ENCODE results near the gene WASF2. TPM values are rescaled to one million over a fixed set of nuclear protein-coding genes. Genes with fewer than 3 reads are reported as not detected.
A peak's percentile ranks its signal among the peaks of the same experiment; 100 is the strongest.
"Not testable (repeated sequence)": the region's sequence is repeated elsewhere in the genome, so short reads cannot be mapped to it uniquely, and the experiment has no call there.

The WASF2 gene
- total RNA-seq, 2 experiments from 2014 or later = 109 to 110 TPM

DNA sequence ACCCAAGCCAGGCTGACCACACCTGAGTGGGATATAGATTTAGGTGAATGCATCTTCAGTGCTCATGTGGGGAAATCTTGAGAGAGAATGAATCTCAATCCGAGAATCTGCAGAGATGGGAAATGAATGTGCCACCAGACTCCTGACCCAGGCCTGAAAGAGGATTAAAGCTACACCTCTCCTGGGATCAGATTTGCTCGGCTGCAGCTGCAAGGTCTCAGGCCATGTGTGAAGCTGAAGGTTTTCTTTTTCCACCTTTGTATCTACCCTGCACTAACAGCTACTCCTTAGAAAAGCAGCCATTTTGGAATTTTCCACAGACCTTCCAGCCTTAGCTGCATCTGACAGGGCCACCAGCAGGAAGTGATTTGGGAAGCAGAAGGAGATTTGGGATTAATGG is 79.3 kb downstream of the WASF2 start:
- Mint-ChIP-seq H3K4me1 (ENCODE audit: low read depth) (no peaks in the 10 kb centered on the region), H3K27ac (peak overlapping the region; percentile 53), H3K27me3 (no peaks in the 10 kb centered on the region), H3K4me3 (no peak overlapping the region), H3K9me3 (no peaks in the 10 kb centered on the region), H3K36me3 (peaks cover 42% of the 10 kb centered on the region)
- CTCF ChIA-PET = interaction anchor here (1.0 to 1.4 kb wide), 3 partner anchors 15 to 146 kb away, joined by 3 read pairs; no protein-coding TSS in a partner anchor
- no peak for DNase-seq
- POLR2A ChIA-PET = no interaction called here
- intact Hi-C loops (cut with micrococcal nuclease) = no loop called here

DNA sequence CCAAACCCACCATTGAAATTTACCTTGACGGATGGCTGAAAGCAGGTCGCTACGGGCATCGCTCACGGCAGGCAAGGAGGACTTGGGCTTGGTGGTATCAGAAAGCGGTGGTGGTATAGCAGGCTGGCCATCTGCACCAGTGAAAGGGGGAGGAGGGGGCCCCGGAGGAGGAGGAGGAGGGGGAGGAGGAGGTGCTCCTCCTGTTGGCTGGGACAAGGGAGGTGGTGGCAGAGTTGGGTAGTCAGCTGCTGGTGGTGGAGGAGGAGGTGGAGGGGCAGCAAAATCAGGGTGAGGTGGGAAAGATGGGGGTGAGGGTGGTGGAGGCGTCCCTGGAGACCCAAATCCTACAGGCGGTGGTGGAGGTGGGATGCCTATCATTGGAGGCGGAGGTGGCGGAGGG is 80.3 kb downstream of the WASF2 start:
- H3K9me3 Mint-ChIP-seq = no peaks in the 10 kb centered on the region
- no peak overlapping the region for H3K4me3 Mint-ChIP-seq
- no peaks in the 10 kb centered on the region for H3K27me3 Mint-ChIP-seq
- H3K4me1 Mint-ChIP-seq (ENCODE audit: low read depth) = no peaks in the 10 kb centered on the region
- H3K36me3 Mint-ChIP-seq = peaks cover 32% of the 10 kb centered on the region
- intact Hi-C loops (cut with micrococcal nuclease) = no loop called here
- DNase-seq = no peak
- POLR2A ChIA-PET = no interaction called here
- CTCF ChIA-PET = interaction anchor here (0.7 to 1.0 kb wide), 2 partner anchors 14 to 77 kb away, joined by 3 read pairs; no protein-coding TSS in a partner anchor
- no peak overlapping the region for H3K27ac Mint-ChIP-seq

DNA sequence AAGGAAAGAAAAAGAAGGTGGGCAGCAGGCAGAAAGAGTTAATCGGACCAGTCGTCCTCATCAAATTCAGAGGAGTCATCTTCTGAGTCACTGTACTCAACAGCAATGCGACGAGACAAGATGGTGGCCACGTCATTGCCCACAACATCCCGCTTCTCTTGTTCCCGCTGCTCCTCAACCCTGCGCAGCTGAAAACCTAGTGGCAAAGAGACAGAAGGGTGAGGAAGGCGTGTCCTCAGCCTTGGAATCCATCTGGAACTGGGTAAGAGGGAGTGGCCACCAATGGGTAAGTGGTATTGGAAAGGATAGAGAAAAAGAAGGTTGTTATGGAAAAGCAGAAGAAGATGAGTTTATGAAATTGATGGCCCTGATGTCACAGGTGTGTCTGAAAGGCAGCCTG is 81.8 kb downstream of the WASF2 start:
- Mint-ChIP-seq H3K27me3 (no peaks in the 10 kb centered on the region), H3K4me3 (no peak overlapping the region), H3K4me1 (ENCODE audit: low read depth) (peaks cover 3% of the 10 kb centered on the region), H3K9me3 (no peaks in the 10 kb centered on the region), H3K36me3 (peaks cover 24% of the 10 kb centered on the region), H3K27ac (no peak overlapping the region)
- ChIA-PET CTCF (no interaction called here), POLR2A (no interaction called here)
- intact Hi-C loops (cut with micrococcal nuclease) = no loop called here
- DNase-seq = no peak

DNA sequence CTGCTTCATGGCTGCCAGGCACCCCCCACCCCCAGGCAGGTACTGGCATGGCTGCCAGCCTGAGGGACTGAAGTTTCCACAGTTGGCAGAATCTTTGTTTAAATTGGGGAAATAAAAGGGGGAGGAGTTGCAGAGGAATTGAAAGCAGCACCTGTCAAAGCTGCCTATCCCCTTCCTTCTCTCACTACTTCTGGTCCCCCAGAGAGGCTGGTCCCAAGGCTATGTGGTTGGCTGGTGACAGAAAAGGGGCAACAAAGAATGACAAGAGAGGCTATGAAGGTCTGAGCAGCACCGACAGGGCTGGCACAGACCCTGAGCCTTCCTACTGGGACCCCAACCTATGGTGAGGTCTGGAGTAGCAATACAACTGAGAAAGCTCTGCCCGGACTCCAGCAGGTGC is 83.2 kb downstream of the WASF2 start:
- DNase-seq; POLR2A ChIA-PET; H3K4me3 Mint-ChIP-seq; H3K4me1 Mint-ChIP-seq (ENCODE audit: low read depth); intact Hi-C loops (cut with micrococcal nuclease); H3K9me3 Mint-ChIP-seq; H3K27me3 Mint-ChIP-seq: not testable (repeated sequence)
- Mint-ChIP-seq H3K27ac (peak overlapping the region; percentile 46), H3K36me3 (peaks cover 17% of the 10 kb centered on the region)
- CTCF ChIA-PET = interaction anchor here (1.5 kb wide), 1 partner anchor 106 kb away, joined by 3 read pairs; no protein-coding TSS in a partner anchor

DNA sequence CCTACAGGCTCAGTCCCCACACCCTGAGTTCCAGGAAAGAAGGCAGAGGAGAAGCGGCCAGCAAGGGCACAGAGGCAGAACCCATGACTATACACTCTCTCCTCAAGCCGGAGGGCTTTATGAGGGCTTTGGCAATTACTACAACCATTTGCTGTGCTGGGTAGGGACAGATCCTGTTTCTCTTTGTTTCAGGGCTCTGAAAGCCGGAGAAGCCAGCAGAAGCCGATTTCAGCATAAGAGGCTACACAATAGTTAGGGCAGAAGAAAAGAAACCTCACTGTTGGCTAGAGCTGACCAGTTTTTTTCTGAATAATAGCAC is 83.6 kb downstream of the WASF2 start:
- Mint-ChIP-seq H3K27me3 (no peaks in the 10 kb centered on the region), H3K9me3 (no peaks in the 10 kb centered on the region), H3K4me3 (no peak overlapping the region), H3K4me1 (ENCODE audit: low read depth) (peaks cover 7% of the 10 kb centered on the region), H3K27ac (no peak overlapping the region), H3K36me3 (peaks cover 16% of the 10 kb centered on the region)
- intact Hi-C loops (cut with micrococcal nuclease) = no loop called here
- CTCF ChIA-PET = interaction anchor here (1.5 kb wide), 1 partner anchor 106 kb away, joined by 3 read pairs; no protein-coding TSS in a partner anchor
- POLR2A ChIA-PET = no interaction called here
- no peak for DNase-seq

DNA sequence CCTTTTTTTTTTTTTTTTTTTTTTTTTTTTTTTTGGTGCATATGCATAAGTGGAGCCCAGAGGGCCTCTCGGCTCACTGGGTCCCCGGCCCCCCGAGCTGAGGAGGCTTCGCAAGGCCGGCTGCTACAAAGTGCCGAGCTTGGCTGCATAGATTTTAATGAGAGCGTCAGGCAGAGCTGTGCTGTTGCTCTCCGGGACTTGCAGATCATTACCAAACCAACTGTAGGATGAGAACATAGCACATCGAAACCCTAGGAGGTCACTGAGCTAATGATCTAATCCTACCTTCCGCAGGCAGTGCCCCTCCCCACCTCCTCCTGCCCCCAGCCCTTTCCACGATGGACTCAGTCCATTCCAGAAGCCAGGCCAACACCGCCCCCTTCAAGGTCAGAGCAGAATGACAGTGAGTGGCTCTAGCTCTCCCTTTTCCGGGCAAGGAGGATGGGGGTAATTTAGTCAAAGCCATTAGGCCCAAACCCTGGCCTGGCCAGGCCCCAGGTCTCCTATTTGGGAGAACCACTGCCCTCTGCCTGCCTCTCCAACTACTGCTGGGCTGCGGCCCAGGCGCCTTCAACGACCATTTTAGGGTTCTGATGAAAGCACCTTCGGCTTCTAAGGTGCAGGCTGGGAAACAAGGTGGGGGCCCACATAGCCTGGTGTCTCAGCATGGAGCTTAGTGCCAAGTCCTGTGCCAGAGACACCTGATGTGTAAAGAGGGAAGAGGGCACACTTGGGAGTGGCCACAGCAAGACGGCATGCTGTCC is 84.2 kb downstream of the WASF2 start:
- peaks cover 10% of the 10 kb centered on the region for H3K36me3 Mint-ChIP-seq
- H3K4me3 Mint-ChIP-seq; DNase-seq; H3K27me3 Mint-ChIP-seq; intact Hi-C loops (cut with micrococcal nuclease); H3K9me3 Mint-ChIP-seq; POLR2A ChIA-PET; H3K4me1 Mint-ChIP-seq (ENCODE audit: low read depth); H3K27ac Mint-ChIP-seq: not testable (repeated sequence)
- CTCF ChIA-PET = interaction anchor here (0.7 to 1.5 kb wide), 4 partner anchors 10 to 201 kb away, joined by 3 to 4 read pairs (median 3); no protein-coding TSS in a partner anchor

DNA sequence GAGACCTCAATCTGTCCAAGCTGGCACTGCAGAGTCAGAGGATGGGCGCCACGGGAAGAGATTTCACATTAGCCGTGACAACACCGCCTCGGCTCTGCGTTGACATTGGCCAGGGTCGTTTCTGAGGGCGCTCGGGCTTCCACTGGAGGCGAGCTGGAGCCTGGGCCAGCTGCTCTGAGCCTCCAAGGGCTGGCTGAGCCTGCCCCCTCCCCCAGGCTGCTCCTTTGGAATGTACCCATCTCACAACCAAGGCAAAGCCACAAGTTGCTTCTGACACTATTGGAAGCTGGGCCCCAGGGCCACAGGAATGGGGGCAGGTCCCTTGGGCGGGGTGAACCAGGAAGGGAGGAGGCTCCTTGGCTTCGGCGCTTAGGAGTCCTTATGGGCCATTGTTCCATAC is 84.9 kb downstream of the WASF2 start:
- no peak overlapping the region for H3K4me3 Mint-ChIP-seq
- peaks cover 8% of the 10 kb centered on the region for H3K36me3 Mint-ChIP-seq
- CTCF ChIA-PET = interaction anchor here (0.7 to 1.2 kb wide), 3 partner anchors 9 to 202 kb away, joined by 3 to 4 read pairs (median 3); no protein-coding TSS in a partner anchor
- intact Hi-C loops (cut with micrococcal nuclease) = no loop called here
- no peaks in the 10 kb centered on the region for H3K9me3 Mint-ChIP-seq
- no peak overlapping the region for H3K27ac Mint-ChIP-seq
- H3K27me3 Mint-ChIP-seq = no peaks in the 10 kb centered on the region
- H3K4me1 Mint-ChIP-seq (ENCODE audit: low read depth) = peaks cover 7% of the 10 kb centered on the region
- POLR2A ChIA-PET = no interaction called here
- no peak for DNase-seq

DNA sequence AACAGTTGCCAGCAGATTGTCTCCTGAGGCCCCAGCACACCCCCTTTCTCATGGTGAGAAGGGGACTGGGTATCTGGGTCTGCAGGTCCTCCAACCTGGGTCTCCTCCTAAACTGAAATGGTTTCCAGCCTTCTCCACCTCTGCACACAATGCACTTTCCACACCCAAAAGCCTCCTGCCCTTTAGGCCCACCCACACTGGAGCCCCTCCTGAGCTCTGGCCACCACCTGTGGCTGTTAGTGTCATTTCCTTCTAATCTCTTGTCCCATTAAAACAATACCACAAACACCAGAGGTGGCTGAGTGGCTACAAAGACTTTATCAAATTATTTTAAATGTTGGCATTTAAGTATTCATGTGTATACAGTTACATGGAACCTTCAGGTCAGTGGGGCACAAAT is 86.0 kb downstream of the WASF2 start:
- ChIA-PET CTCF (interaction anchor here (0.9 to 2.9 kb wide), 6 partner anchors 8 to 197 kb away, joined by 4 to 13 read pairs (median 4); no protein-coding TSS in a partner anchor), POLR2A (no interaction called here)
- no peak overlapping the region for H3K4me3 Mint-ChIP-seq
- no peak for DNase-seq
- peaks cover 8% of the 10 kb centered on the region for H3K36me3 Mint-ChIP-seq
- peaks cover 7% of the 10 kb centered on the region for H3K4me1 Mint-ChIP-seq (ENCODE audit: low read depth)
- H3K27me3 Mint-ChIP-seq = no peaks in the 10 kb centered on the region
- peak overlapping the region; percentile 51 for H3K27ac Mint-ChIP-seq
- no peaks in the 10 kb centered on the region for H3K9me3 Mint-ChIP-seq
- intact Hi-C loops (cut with micrococcal nuclease) = loop anchor here (5.0 kb wide), 1 partner anchor 118 kb away; no protein-coding TSS in a partner anchor

DNA sequence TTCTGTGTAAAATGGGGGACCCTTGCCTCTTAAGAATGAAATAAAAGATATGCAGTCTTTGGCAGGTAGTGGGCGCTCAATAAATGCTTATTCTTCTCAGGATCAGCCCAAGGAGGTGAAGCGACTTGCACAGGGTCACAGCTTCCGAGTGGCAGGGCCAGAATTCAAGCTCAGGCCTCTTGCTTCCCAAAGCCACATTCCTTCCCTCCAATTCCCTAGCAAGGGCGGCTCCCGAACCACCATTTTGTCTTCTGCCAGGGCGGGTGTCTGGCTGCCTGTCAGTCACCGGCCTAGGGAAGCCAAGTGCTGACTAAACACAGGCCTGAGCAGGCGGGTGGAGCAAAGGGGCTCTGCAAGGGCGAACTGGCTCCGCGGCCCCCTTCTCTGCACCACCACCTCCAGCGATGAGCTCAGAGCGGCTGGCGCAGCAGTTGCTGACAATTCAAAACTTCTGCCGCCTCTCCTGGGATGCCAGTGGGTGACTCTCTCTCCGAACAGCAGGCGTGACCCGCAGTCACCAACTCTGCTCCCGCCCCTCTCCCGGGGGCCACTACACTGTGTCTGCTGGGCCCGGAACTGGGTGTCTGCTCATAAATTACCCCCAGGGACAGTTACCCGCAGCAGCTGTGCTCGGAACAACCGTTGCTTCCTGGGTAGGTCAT is 86.8 kb downstream of the WASF2 start:
- Mint-ChIP-seq H3K36me3 (peaks cover 6% of the 10 kb centered on the region), H3K9me3 (no peaks in the 10 kb centered on the region), H3K27ac (peak overlapping the region; percentile 33), H3K4me3 (no peak overlapping the region), H3K27me3 (no peaks in the 10 kb centered on the region), H3K4me1 (ENCODE audit: low read depth) (peaks cover 7% of the 10 kb centered on the region)
- intact Hi-C loops (cut with micrococcal nuclease) = loop anchor here (5.0 kb wide), 1 partner anchor 119 kb away; no protein-coding TSS in a partner anchor
- ChIA-PET POLR2A (no interaction called here), CTCF (interaction anchor here (0.8 to 2.9 kb wide), 8 partner anchors 7 to 260 kb away, joined by 3 to 13 read pairs (median 4); no protein-coding TSS in a partner anchor)
- peak; percentile 28 for DNase-seq

DNA sequence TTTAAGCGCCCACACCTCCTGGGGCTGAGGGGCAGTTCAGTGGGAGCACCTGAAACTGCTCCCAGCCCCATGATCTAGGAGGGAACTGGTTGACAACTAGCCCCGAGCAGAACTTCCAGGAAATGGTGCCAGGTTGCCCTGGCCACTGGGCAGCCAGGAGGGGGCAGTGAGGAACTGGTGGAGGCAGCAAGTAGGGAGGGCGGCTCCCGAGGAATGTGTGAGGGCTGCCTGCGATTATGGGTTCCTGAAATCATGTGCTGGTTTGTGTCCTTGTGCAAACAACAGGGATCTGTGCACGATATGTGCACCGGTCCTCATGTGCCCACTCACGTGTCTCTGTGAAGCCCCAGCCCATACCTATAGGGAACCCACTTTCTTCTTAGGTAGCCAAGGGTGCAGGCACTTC is 87.6 kb downstream of the WASF2 start:
- H3K27me3 Mint-ChIP-seq = no peaks in the 10 kb centered on the region
- peaks cover 2% of the 10 kb centered on the region for H3K36me3 Mint-ChIP-seq
- DNase-seq = peak; percentile 43
- no peaks in the 10 kb centered on the region for H3K9me3 Mint-ChIP-seq
- H3K4me3 Mint-ChIP-seq = no peak overlapping the region
- intact Hi-C loops (cut with micrococcal nuclease) = loop anchor here (5.0 kb wide), 1 partner anchor 120 kb away; no protein-coding TSS in a partner anchor
- ChIA-PET POLR2A (no interaction called here), CTCF (interaction anchor here (0.6 to 2.9 kb wide), 10 partner anchors 14 to 261 kb away, joined by 3 to 13 read pairs (median 4); no protein-coding TSS in a partner anchor)
- peaks cover 7% of the 10 kb centered on the region for H3K4me1 Mint-ChIP-seq (ENCODE audit: low read depth)
- peak overlapping the region; percentile 33 for H3K27ac Mint-ChIP-seq

DNA sequence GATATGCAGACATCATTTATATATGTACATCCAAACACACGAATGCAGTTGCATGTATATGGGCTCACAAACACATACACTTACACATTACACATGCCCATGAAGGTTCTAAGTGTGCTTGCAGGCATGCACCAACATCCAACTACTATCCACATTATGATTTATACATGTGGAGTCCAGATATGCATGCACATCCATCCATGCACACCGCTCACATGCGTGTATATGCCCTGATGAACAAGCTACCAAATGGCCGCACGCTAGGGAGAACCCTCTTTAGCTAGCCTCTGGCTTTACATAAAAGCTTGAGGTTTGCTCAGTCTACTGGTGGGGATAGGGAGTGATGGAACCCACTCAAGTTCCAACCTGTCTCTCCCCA is 89.0 kb downstream of the WASF2 start:
- H3K27me3 Mint-ChIP-seq = no peaks in the 10 kb centered on the region
- no peak for DNase-seq
- CTCF ChIA-PET = interaction anchor here (0.8 to 2.1 kb wide), 6 partner anchors 44 to 268 kb away, joined by 3 to 7 read pairs (median 4); no protein-coding TSS in a partner anchor
- H3K36me3 Mint-ChIP-seq = no peaks in the 10 kb centered on the region
- no peak overlapping the region for H3K27ac Mint-ChIP-seq
- intact Hi-C loops (cut with micrococcal nuclease) = loop anchor here (5.0 kb wide), 1 partner anchor 121 kb away; no protein-coding TSS in a partner anchor
- POLR2A ChIA-PET = interaction anchor here (1.1 kb wide), 1 partner anchor 55 kb away, joined by 4 read pairs; no protein-coding TSS in a partner anchor
- H3K4me1 Mint-ChIP-seq (ENCODE audit: low read depth) = peaks cover 7% of the 10 kb centered on the region
- no peaks in the 10 kb centered on the region for H3K9me3 Mint-ChIP-seq
- H3K4me3 Mint-ChIP-seq = no peak overlapping the region

Data from activated CD4-positive, alpha-beta memory T cell treated with anti-CD3 and anti-CD28 coated beads for 36 hours (primary cell).